GM19372 (cell line): ENCODE data around the gene ADPRHL1.

ENCODE experiments used
- ATAC-seq: cut with Tn5 transposase; IDR thresholded peaks from one replicate; pipeline ENCODE4 v1.9.1; 2021; ENCODE audit warnings: mild to moderate bottlenecking, low read depth, moderate library complexity; ENCODE audit not compliant: unreplicated experiment

Gene ADPRHL1

DNA sequence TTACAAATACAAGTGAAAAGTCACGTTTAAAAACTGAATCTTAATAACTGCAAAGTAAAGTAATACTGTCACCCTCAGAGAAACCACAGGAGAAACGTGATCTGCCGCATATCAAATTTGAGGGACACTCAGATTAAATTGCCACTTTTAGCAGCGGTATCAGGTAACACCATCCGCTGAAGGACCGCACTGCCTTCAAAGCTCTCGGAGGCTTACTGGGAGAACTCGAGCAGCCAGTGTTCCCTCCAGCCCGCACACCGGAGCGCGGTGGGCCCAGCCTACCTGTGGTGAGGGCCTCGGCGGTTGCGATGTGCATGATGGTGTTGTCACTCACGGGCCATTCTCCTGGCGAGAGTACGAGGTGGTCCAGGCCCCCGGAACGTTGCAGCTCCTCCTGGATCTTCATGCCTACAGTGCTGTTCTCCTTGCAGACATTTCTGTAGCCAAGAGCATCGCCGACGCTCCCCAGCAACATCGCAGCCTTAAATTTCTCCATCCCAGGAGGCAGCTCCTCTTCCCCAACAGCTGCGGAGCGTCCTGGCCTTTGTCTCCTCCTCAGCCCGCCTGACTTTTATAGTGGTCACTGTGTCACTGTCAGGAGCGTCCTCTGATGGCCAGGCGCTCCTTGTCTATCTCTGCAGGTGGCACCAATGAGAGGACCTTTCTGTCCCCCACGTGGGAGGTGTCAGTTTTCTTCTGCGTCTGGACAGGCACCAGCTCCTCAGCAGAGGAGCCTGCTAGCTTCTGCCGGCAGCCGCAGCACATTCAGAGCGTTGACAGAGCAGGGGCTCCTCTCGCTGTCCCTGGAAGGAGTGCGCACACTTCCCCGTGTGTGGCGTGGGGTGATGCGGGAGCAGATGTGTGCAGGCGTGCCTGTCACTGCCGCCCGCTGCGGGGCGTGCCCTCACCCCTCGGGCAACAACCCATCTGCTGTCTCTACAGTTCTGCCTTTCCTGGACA, at the start of gene ADPRHL1:
ADPRHL1 (minus strand) TSS at position 547 of the 960 bp plus-strand sequence; CDS start at position 496, 51 bp downstream.
- no peak for ATAC-seq

DNA sequence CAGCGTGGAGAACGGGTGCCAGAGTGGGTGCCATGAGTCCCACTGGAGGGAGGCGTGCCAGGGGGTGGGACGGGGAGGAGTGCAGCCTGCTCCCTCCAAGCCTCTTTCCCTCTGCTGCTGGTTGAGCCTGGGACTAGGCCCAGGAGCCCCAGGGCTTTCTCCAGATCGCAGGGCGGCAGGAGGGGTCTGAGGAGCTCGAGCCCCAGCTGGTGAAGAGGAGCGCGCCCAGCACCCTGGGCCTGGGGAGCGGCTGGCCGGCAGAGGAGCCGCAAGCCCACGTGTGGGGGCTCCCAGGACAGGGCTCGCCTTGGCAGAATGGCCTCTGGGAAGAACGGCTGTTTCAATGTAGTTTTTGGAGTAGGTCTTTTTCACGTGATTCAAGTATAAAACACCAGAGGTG, 49.4 kb upstream of the ADPRHL1 start:
- no peak for ATAC-seq

GRCh38 chr13:113500530-113501265, 47.4 kb upstream of the ADPRHL1 start:
- no peak for ATAC-seq

DNA sequence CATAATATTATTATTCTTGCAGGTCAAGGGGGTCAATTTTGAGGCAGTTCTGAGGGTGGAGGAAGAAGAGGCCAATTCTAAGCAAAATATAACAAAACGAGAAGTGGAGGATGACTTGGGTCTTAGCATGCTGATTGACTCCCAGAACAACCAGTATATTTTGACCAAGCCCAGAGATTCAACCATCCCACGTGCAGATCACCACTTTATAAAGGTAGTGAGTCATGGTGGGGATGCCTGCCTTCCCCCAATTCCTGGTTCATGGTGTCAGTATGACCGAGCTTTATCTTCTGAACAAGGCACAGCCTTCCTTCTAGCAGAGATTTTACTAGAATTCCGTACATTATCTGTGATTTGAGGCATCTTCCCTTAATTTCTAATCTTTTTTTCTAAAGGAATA, 46.6 kb upstream of the ADPRHL1 start:
- no peak for ATAC-seq

DNA sequence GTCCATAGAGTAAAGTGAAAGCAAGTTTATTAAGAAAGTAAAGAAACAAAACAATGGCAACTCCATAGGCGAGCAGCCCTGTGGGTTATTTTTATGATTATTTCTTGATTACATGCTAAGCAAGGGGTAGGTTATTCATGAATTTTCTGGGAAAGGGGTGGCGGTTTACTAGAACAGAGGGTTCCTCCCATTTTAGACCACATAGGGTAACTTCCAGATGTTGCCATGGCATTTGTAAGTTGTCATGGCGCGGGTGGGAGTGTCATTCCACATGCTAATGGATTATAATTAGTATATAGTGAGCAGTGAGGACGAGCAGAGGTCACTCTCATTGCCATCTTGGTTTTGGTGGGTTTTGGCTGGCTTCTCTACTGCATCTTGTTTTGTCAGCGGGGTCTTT, 45.6 kb upstream of the ADPRHL1 start:
- ATAC-seq: no peak

DNA sequence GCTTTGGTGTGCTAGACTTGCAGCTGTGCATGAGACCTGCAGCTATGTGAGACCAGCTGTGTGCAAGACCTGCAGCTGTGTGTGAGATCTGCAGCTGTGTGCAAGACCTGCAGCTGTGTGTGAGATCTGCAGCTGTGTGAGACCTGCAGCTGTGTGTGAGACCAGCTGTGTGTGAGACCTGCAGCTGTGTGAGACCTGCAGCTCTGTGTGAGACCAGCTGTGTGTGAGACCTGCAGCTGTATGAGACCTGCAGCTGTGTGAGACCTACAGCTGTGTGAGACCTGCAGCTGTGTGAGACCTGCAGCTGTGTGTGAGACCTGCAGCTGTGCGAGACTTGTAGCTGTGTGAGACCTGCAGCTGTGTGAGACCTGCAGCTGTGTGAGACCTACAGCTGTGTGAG, 43.9 kb upstream of the ADPRHL1 start:
- no peak for ATAC-seq

DNA sequence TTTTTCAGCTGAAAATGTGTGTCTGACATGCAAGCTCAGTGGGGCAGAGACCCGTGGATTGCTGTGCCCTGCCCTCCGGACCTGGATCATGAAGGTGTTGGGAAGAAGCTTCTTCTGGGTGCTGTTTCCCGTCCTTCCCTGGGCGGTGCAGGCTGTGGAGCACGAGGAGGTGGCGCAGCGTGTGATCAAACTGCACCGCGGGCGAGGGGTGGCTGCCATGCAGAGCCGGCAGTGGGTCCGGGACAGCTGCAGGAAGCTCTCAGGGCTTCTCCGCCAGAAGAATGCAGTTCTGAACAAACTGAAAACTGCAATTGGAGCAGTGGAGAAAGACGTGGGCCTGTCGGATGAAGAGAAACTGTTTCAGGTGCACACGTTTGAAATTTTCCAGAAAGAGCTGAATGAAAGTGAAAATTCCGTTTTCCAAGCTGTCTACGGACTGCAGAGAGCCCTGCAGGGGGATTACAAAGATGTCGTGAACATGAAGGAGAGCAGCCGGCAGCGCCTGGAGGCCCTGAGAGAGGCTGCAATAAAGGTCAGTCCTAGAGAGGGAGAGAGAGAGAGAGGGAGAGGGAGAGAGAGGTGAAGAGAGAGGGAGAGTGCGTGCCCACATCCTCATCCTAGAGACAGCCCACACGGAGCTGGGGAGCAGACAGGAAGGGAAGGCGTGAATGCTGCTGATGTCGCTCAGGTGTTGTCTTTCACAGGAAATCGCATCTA, 42.4 kb upstream of the ADPRHL1 start:
- ATAC-seq: no peak

GRCh38 chr13:113493315-113493951, 40.1 kb upstream of the ADPRHL1 start:
- ATAC-seq: no peak

DNA sequence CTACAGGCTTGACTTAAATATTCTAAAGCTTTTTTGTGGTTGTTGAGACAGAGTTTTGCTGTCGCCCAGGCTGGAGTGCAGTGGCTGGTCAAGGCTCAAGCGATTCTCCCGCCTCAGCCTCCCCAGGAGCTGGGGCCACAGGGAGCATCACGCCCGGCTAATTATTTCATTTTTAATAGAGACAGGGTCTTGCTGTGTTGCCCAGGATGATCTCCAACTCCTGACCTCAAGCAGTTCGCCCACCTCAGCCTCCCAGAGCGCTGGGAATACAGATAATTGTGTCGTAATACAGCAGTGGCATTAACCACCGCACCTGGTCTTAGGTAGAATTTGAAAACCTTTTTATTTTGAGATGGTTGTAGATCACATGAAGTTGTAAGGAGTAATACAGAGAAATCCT, 38.7 kb upstream of the ADPRHL1 start:
- no peak for ATAC-seq

DNA sequence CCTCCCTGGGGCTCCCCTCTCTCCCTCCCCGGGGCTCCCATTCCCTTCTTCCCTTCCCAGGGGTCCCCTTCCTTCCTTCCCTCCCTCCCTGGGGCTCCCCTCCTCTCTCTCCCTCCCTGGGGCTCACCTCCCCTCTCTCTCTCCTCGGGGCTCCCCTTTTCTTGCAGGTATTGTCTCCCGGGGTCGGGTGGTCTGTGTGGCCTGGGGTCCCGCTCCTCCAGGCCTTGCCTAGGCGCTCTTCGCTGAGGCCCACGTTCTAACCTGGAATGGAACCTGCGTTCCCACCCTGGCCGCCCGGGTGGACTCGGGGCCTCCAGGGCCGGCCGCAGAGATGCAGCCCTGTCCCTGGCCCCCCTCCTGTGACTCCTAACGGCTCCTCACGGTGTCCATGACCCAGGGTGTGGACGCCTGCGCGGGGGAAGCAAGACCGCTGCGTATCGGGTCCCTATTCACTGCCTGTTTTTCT, 38.2 kb upstream of the ADPRHL1 start:
- ATAC-seq: no peak

- peak; percentile 77 for ATAC-seq
These were observed 37.5 kb upstream of the ADPRHL1 start, which contains the start of gene DCUN1D2 for GRCh38 chr13:113490496-113491417. Gene DCUN1D2, minus strand, starts transcription at chr13:113490711. Its CDS starts 42 bp downstream, at chr13:113490669.

DNA sequence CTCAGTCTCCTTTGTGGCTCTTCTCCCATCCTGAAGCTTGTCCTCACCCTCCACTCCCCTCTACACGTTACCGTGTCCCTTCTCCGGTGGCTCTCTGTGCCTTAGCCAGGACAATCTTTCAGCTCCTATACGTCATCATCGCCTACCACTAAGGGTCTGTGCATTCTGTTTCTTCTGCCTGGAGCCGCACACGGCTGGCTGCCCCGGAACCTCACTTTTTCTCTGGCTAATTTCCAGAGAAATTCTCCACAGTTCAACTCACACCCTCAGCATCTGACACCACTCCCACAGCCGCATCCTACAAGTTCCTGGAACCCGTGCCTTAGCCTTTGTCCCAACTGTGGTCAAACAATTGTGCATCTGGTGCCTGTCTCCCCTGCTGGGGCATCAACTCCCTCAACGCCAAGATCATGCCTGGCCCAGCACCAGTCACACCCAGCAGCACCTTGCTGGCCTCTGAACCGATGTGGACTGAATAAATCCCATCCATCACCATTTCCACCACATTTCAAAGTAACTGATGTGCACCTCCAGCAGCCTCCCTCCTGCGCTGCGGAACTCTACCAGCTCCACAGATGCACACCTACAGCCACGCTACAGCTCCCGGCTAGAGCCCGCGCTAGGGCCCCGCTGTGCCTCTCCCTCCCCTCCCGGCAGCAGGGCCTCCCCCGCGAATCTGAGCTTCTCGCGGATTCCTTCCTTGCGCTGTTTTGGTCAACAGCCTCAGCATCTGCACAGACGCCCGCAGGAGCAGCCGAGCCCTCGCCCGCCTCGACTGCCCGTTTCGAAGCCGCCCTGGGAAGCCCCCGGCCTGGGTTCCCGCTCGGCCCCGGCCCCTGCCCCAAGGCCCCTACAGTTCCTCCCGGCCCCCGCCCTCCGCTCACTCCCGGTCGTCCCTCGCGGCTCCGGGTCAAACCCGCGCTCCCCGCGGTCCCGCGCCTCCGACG, 36.5 kb upstream of the ADPRHL1 start:
- peak; percentile 14 for ATAC-seq

DNA sequence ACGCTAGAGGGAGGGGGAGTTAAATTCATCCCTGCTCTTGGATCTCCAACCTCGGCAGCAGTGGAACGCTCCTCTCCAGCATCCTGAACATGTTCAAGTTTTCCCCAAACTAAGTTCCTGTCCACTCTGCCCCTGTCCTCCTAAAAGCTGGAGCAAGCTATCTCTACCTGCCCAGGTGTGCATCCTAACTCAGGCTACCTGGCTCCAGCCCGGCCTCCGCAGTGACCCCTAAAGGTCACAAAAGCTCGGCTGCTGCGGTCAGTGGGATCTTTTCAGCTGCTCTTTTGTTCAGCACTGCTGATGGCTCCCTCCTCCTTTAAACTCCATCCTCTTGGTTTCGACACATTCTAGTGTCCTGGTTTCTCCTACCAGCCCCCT, 35.9 kb upstream of the ADPRHL1 start:
- no peak for ATAC-seq

- ATAC-seq: no peak
These were observed 35.0 kb upstream of the ADPRHL1 start for GRCh38 chr13:113488283-113488682.

DNA sequence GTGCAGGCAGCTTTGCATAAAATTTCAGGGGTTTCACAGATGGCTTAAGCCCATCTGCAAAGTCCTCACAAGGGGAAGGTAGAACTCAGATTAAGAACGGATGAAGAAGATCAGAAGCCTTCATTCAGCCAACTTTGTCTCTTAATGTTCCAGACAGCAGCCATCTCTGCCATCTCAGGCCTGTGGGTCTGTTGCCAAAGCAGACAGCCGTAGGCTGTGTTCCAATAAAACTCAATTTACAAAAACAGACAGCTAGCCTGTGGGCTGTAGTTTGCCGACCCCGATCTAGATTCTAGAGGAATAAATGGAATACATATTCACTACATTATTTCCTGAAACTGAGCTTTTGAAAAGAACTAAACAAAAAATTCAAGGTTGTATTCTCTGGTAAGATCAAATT, 33.4 kb upstream of the ADPRHL1 start:
- no peak for ATAC-seq

GRCh38 chr13:113485545-113485944, 32.3 kb upstream of the ADPRHL1 start:
- ATAC-seq: no peak

GRCh38 chr13:113483504-113484293, 30.4 kb upstream of the ADPRHL1 start:
- ATAC-seq: no peak
